ENCODE data around the gene NEURL1. TPM values are rescaled to one million over a fixed set of nuclear protein-coding genes. Genes with fewer than 3 reads are reported as not detected.

NEURL1 gene
- total and polyA plus RNA-seq, 10 of the 15 experiments (the other 5 are each of a cell fraction or from before 2014, with no cell fraction given), result 0.02 to 0.05 (median 0.05) TPM; not detected in 6

- no TSS peak for BruUV-seq (replicated peaks)
- ATAC-seq (no peak), DNase-seq (ENCODE audit: low read depth, low spot score) (no peak), FAIRE-seq (no peak)
- POLR2A ChIA-PET, result no interaction called here
- WGBS (ENCODE audit: insufficient coverage, insufficient replicate concordance, low lambda C conversion rate, missing lambda C conversion rate), result 70% methylated on average over 5 of the region's 5 CpGs
- TF ChIP-seq BCL3 (IDR thresholded peaks at IDR 0.05; ENCODE audit: borderline replicate concordance, insufficient read depth, low read depth, low read length, poor library complexity, severe bottlenecking) (no peak), BRCA1 (IDR thresholded peaks at IDR 0.05; ENCODE audit: low read depth, low read length) (no peak), MAX (IDR thresholded peaks at IDR 0.05; ENCODE audit: low read depth, low read length) (no peak), ZBED1 (IDR thresholded peaks at IDR 0.05; ENCODE audit: borderline replicate concordance) (no peak), SREBF1 (IDR thresholded peaks at IDR 0.05; ENCODE audit: low read length) (no peak), BMI1 (IDR thresholded peaks at IDR 0.05; ENCODE audit: borderline replicate concordance) (no peak), BACH1 (IDR thresholded peaks at IDR 0.05; ENCODE audit: borderline replicate concordance) (no peak), CTCF (IDR thresholded peaks at IDR 0.05 in 2 of 3, conservative IDR thresholded peaks at IDR 0.05 in 1 of 3; ENCODE audit: control insufficient read depth in 2 of 3, extremely low read depth in 1 of 3, insufficient read depth in 1 of 3, low read depth in 3 of 3, low read length in 3 of 3) (no peak), ZNF217 (IDR thresholded peaks at IDR 0.05) (no peak), SIX5 (IDR thresholded peaks at IDR 0.05; ENCODE audit: low read depth, low read length, severe bottlenecking) (no peak), BHLHE40 (IDR thresholded peaks at IDR 0.05; ENCODE audit: borderline replicate concordance in 1 of 2, low read depth in 2 of 2, low read length in 1 of 2) (no peak), CREB1 (IDR thresholded peaks at IDR 0.05; ENCODE audit: low read depth) (no peak), RFX5 (IDR thresholded peaks at IDR 0.05; ENCODE audit: low read depth, low read length) (no peak)
- in situ Hi-C loops (cut with MboI) (no loop called here), intact Hi-C loops (cut with micrococcal nuclease; ENCODE audit: unreplicated experiment) (no loop called here)
- SMC1A ChIA-PET (ENCODE audit: uncharacterized antibody, unreplicated experiment), result no interaction called here
- H3K4me3 ChIP-seq, result no peak overlapping the region
- no peaks in the 10 kb centered on the region for H3K36me3 ChIP-seq (ENCODE audit: control insufficient read depth in 2 of 2, insufficient read depth in 2 of 2, low read length in 1 of 2)
- H3K9ac ChIP-seq (ENCODE audit: control insufficient read depth, insufficient read depth, low read length), result no peak overlapping the region
- no peak overlapping the region for H2AFZ ChIP-seq (ENCODE audit: control insufficient read depth, low read depth, low read length)
- peaks cover 10% of the 10 kb centered on the region for H3K4me1 ChIP-seq (ENCODE audit: control insufficient read depth, insufficient read depth, low read length)
- no peak overlapping the region for H3K27ac ChIP-seq (ENCODE audit: control insufficient read depth, insufficient read depth)
- RAD21 ChIA-PET (ENCODE audit: unreplicated experiment), result no interaction called here
- CTCF ChIA-PET, result interaction anchor here (1.0 kb wide), 1 partner anchor 14 kb away, joined by 3 read pairs; no protein-coding TSS in a partner anchor
- no peak overlapping the region for H3K4me2 ChIP-seq (ENCODE audit: control insufficient read depth, insufficient read depth)
- H3K9me3 ChIP-seq (replicated peaks; ENCODE audit: control insufficient read depth, insufficient read depth, low read length), result no peaks in the 10 kb centered on the region
- H4K20me1 ChIP-seq (ENCODE audit: control insufficient read depth, insufficient read depth), result no peaks in the 10 kb centered on the region
- peaks cover 0 to 2% of the 10 kb centered on the region in 2 experiments; a peak in 1 of 4 replicates for H3K27me3 ChIP-seq (replicated peaks in 1 of 2; ENCODE audit: control insufficient read depth in 2 of 2, insufficient read depth in 2 of 2, low read length in 1 of 2)
- H3K79me2 ChIP-seq (ENCODE audit: control insufficient read depth, insufficient read depth, low read length), result no peaks in the 10 kb centered on the region
Observed at GRCh38 chr10:103514244-103514643, 20.7 kb downstream of the NEURL1 start.

Measured in GM12878 (cell line).